T-helper 17 cell (primary cell): ENCODE data around the gene COL9A2. TPM values are rescaled to one million over a fixed set of nuclear protein-coding genes. Genes with fewer than 3 reads are reported as not detected.
A peak's percentile ranks its signal among the peaks of the same experiment; 100 is the strongest.

Experiments
- ATAC-seq: fragments of 150-1000 bp; cut with Tn5 transposase; 2 replicates; pipeline ENCODE4 v1.10.0; 2021; ENCODE audit warnings: mild to moderate bottlenecking, moderate library complexity
- DNase-seq, 3 donors: peaks; one replicate each; pipeline versions ENCODE4 v3.0.0 to v3.0.0-alpha.2; 2020 to 2021
- H3K9me3 ChIP-seq: one replicate; pipeline ENCODE4 v1.7.0; 2013; ENCODE audit warnings: low read length, mild to moderate bottlenecking; ENCODE audit not compliant: control insufficient read depth, poor library complexity, severe bottlenecking
- H3K27ac Mint-ChIP-seq: one replicate; pipeline ENCODE4 v1.8.0; 2022; ENCODE audit warnings: mild to moderate bottlenecking, moderate library complexity, mixed read lengths
- H3K27me3 Mint-ChIP-seq: one replicate; pipeline ENCODE4 v1.8.0; 2022; ENCODE audit warnings: mixed read lengths
- H3K36me3 Mint-ChIP-seq: one replicate; pipeline ENCODE4 v1.8.0; 2022; ENCODE audit warnings: low read depth, mixed read lengths
- H3K4me1 Mint-ChIP-seq: one replicate; pipeline ENCODE4 v1.8.0; 2022; ENCODE audit warnings: mild to moderate bottlenecking, mixed read lengths
- H3K4me3 Mint-ChIP-seq: one replicate; pipeline ENCODE4 v1.8.0; 2022; ENCODE audit warnings: mild to moderate bottlenecking, moderate library complexity, mixed read lengths
- total RNA-seq, 4 donors: library from RNA in 2 of 4; stranded (reverse) in 2 of 4; gene quantifications; one replicate each; pipeline ENCODE4 v1.2.3 and lab custom pipeline; 2022 to 2026

The COL9A2 gene
- total RNA-seq, 2 donors from 2014 or later, result 2.6 to 4.3 TPM

DNA sequence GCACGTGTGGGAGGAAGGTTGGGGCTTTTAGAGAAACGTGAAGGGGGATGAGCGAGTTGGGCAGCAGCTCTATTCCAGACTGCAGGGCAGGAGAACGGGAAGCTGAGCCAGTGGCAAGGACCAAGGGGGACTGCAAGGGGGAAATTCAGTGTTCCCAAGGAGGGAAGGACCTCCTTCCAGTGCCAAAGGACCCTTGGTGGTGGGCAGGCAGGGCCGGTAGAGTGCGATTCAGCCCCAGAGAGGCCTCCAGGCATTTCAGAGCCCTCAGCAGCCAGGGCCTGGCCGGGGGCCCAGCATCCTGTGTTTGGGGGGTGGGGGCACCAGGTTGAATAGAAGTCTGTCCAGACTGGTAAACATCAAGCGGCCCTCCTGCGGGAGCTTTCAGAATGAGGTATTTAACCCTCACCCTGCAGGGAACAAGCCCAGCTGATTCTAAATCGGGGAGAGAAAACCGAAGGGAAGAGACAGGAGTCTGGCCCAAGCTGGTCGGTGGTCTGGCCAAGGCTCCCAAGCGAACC, 2.3 kb downstream of the COL9A2 start:
- Mint-ChIP-seq H3K4me1 (peaks cover 40% of the 10 kb centered on the region), H3K27ac (peak overlapping the region; percentile 82), H3K27me3 (peaks cover 18% of the 10 kb centered on the region), H3K4me3 (peak overlapping the region; percentile 89), H3K36me3 (peaks cover 8% of the 10 kb centered on the region)
- DNase-seq (no peak), ATAC-seq (no peak)
- no peaks in the 10 kb centered on the region for H3K9me3 ChIP-seq

DNA sequence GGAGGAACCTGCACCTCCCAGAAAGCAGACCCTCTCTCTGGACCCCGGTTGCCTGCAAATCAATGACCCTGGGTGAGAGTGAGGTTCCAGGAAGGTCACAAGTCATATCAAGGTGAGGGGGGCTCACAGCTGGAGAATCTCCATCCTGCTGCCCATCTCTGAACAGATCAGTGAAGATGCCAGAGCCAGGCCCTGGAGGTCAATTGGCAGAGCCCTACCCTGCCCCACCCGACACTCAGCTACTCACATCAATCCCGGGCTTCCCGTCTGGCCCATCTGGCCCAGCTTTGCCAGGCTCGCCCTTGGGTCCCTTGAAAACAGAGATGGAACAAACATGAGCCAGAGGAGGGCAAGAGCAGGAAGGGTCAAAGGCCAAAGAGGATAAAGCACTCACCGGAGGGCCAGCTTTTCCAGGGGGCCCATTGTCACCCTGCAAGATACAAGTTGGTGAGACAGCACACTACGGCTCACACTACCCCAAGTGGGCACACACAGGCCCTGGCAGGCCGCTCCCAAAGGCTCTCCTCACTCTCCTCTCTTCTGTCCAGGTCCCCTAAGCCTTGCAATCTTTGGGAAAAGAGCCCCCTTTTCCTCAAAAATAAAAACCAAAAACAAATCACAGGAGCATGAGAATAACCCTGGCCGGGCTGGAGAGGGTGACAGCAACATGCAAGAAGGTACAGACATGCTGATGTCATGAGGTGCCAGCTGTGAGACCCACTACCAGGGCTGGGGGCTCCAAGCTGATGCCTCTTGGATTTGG, 2.9 kb downstream of the COL9A2 start:
- H3K9me3 ChIP-seq, result no peaks in the 10 kb centered on the region
- Mint-ChIP-seq H3K4me3 (no peak overlapping the region), H3K27ac (peak overlapping the region; percentile 27), H3K36me3 (peaks cover 8% of the 10 kb centered on the region), H3K4me1 (peaks cover 40% of the 10 kb centered on the region), H3K27me3 (peaks cover 17% of the 10 kb centered on the region)
- ATAC-seq (no peak), DNase-seq (no peak)

DNA sequence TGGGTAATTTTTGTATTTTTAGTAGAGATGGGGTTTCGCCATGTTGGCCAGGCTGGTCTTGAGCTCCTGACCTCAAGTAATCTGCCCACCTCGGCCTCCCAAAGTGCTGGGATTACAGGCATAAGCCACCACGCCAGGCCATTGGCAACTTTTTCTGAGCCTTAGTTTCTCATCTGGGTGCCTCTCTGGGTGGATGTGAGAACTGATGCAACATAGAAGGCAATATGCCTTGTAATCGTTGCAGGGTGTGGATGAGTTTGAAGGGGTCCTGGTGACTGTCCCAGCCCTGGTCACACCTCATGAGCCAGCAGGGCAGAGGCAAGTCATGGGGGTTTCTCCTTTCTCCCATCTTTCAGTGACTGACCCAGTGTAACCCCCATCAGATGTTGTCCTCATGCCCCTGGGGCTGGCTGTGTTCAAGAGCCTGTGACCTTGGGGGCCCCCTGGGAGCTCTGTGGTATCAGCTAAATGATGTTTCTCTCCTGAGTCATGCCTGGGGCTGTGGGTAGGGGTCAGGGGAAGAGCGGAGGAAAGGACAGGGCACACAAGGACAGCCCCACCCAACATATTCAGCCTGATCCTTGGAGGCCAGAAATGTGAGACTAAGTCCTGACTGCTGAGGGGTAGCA, 3.6 kb downstream of the COL9A2 start:
- peaks cover 5% of the 10 kb centered on the region for H3K36me3 Mint-ChIP-seq
- peaks cover 10% of the 10 kb centered on the region for H3K27me3 Mint-ChIP-seq
- no peak overlapping the region for H3K4me3 Mint-ChIP-seq
- no peaks in the 10 kb centered on the region for H3K9me3 ChIP-seq
- DNase-seq (no peak), ATAC-seq (no peak)
- H3K27ac Mint-ChIP-seq, result peak overlapping the region; percentile 87
- H3K4me1 Mint-ChIP-seq, result peaks cover 34% of the 10 kb centered on the region

DNA sequence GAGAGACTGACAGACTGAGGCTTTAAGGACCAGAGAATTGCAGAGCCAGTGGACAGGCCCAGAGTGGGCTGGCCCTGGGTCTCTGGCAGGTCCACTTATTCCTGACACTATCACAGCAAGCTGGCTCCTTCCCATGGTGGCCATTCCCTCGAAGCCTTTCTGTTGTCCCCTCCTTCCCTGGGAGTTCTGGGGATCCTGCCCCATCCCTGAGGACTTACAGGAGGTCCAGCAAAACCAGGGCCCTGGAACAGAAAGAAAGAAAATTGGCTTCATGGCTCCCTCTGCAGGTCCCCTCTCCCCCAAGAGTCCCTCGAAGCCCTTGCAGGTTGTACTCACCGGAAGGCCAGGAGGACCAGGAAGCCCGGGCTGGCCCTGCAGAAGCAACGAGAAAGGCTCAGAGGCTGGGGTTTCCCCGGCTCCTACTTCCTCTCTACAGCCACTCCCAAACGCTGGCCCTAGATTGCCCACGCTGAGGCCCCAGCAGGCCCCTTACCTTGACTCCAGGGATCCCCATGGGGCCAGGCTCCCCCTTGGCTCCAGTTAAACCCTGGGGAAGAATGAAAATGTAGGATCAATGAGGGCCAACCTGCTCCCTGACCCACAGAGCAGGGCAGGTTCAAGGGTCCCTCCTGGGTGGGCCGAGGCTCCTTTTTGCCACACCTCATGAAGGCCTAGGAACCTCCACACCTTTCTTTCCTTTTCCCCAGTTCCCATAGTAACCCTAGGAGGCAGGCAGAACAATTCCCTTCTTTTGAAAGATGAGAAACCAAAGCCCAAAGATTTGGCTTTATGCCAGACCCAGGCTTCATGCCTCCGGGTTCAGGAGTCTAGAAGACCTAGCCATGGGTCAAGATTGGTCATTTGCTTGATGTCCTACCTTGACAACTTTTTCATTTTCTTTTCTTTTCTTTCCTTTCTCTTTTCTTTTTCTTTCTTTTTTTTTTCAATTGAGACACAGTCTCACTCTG, 4.6 kb downstream of the COL9A2 start:
- peak overlapping the region; percentile 87 for H3K27ac Mint-ChIP-seq
- ATAC-seq (no peak), DNase-seq (no peak)
- H3K4me1 Mint-ChIP-seq, result peaks cover 29% of the 10 kb centered on the region
- H3K36me3 Mint-ChIP-seq, result peaks cover 2% of the 10 kb centered on the region
- H3K27me3 Mint-ChIP-seq, result peaks cover 2% of the 10 kb centered on the region
- no peak overlapping the region for H3K4me3 Mint-ChIP-seq
- H3K9me3 ChIP-seq, result no peaks in the 10 kb centered on the region

DNA sequence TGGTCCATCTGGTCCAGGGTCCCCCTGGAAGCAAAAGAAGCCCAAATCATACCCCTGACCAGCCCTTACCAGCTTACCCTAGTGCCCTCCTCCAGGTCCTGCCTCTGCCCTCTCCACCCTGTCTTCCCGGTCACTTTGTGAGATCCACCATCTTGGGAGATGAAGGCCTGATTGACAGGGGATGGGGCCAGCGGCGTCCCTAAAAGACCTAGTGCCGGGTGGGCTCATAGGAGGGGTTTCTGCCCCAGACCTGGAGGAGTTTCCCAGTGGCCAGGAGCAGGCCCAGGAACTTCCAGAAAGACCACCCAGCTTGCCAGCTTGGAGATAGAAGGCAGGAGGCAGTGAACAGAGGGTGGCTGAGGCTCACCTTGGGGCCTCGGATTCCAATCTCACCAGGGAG, 5.4 kb downstream of the COL9A2 start:
- peak overlapping the region; percentile 36 for H3K4me3 Mint-ChIP-seq
- peak overlapping the region; percentile 29 for H3K27ac Mint-ChIP-seq
- H3K27me3 Mint-ChIP-seq, result no peaks in the 10 kb centered on the region
- ATAC-seq, result no peak
- no peaks in the 10 kb centered on the region for H3K36me3 Mint-ChIP-seq
- H3K4me1 Mint-ChIP-seq, result peaks cover 26% of the 10 kb centered on the region
- H3K9me3 ChIP-seq, result no peaks in the 10 kb centered on the region
- no peak for DNase-seq

DNA sequence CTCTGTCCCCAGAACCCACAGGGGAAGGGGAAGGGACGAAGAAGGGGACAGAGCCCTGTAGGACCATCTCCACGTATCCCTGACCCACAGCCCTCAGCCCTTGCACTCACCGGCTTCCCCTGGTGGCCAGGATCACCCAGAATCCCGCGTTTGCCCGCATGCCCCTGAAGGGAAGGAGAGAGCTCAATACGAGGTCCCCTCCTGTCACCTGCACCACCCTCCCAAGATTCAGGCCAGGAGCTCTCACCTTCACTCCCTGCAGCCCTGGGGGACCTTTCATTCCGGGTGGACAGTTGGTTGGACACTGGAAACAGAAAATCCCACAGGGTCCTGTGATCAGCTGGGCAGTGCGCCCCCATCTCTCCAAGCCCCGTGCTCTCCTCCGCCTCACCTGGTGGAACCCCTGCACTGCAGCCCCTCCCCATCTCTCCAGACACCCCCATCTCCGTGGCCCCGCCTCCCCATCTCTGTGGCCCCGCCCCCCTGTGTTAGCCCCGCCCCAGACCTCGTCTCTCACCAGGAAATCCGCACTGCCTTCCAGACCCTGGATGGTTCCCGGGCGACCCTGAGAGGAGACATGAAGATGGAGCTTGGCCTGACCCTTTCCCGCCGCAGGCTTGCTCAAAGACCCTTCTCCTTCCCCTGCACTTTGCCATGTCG, 6.0 kb downstream of the COL9A2 start:
- H3K27ac Mint-ChIP-seq, result peak overlapping the region; percentile 29
- no peaks in the 10 kb centered on the region for H3K9me3 ChIP-seq
- DNase-seq, result no peak
- no peak overlapping the region for H3K4me3 Mint-ChIP-seq
- no peaks in the 10 kb centered on the region for H3K27me3 Mint-ChIP-seq
- ATAC-seq, result no peak
- no peaks in the 10 kb centered on the region for H3K36me3 Mint-ChIP-seq
- H3K4me1 Mint-ChIP-seq, result peaks cover 24% of the 10 kb centered on the region

DNA sequence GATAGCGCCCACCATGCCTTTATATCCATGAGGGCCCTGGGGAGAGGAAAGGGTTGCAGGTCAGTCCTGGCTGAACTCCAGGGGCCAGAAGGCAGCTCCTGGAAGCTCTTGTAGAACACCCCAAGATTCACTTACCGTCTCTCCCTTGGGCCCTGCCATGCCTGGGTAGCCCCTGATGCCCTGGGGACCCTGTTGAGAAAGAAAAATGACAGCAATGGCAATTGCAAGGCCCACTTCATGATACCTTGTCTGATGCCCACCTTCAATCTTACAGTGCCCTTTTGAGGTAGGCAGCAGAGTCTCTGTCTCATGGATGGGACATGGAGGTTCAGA, 7.0 kb downstream of the COL9A2 start:
- peaks cover 18% of the 10 kb centered on the region for H3K4me1 Mint-ChIP-seq
- H3K27me3 Mint-ChIP-seq, result no peaks in the 10 kb centered on the region
- H3K36me3 Mint-ChIP-seq, result no peaks in the 10 kb centered on the region
- ATAC-seq (no peak), DNase-seq (no peak)
- H3K9me3 ChIP-seq, result no peaks in the 10 kb centered on the region
- no peak overlapping the region for H3K27ac Mint-ChIP-seq
- H3K4me3 Mint-ChIP-seq, result no peak overlapping the region

DNA sequence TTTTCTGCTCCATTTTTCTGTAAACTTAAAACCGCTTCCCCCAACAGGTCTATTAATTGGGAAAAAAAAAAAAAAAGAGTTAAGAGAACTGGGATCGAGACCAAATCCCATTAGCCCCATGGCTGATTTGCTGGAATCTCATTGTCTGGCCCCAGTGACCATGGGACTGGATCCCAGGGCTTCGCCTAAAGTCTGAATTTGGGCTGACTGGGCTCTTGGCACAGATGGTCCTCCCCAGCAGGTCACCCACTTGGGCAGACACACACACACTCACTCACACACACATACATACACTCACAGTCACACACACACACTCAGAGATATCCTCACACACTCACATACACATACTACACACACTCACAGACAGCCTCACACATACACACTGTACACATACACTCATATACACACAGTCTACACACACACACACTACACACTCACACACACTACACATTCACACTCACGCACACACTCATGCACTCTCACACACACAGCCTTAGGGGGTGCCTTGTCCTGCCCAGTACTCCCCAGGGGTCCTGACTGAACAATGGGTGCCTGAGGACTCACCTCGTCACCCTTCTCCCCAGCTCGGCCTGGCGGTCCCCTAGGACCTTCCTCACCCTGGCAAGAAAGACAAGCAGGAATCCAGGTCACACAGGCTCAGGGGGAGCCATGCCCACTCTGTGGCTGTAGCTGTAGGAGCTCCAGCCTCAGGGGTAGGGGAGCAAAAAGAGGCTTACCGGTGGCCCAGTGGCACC, 7.5 kb downstream of the COL9A2 start:
- Mint-ChIP-seq H3K36me3 (no peaks in the 10 kb centered on the region), H3K4me1 (peaks cover 17% of the 10 kb centered on the region), H3K27ac (no peak overlapping the region), H3K27me3 (no peaks in the 10 kb centered on the region), H3K4me3 (no peak overlapping the region)
- no peaks in the 10 kb centered on the region for H3K9me3 ChIP-seq
- ATAC-seq (no peak), DNase-seq (no peak)

DNA sequence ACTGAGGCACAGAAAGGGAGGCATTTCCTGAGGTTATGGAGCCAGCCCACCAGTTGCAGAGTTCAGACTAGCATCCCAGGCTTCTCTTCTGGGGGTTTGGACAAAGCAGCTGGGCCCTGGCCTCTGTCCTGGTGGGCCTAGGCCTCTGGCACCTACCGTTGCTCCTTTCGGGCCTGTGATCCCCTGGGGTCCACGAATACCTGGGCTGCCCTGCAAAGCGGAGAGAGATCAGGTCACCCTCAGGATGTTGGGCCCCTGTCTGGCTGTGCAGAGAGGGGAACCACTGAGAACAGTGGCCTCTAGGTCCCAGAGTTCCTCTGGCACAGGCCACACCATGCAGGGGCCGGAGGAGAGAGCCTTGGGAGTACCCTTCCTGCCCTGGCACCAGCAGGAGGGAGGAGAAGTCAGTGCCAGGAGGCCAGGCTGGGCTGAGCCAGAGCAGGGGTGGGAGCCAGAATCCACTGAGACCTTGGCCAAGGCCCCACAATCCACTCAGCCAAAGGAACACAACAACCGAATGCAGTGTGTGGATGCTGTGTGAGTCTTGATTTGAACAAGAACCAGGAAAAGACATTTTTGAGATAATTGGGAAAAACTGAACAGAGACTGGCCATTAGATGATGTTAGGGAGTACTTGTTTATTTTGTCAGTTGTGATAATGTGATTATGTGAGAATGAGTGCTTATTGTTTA, 8.9 kb downstream of the COL9A2 start:
- Mint-ChIP-seq H3K4me3 (no peak overlapping the region), H3K36me3 (no peaks in the 10 kb centered on the region), H3K27ac (no peak overlapping the region), H3K4me1 (peaks cover 16% of the 10 kb centered on the region), H3K27me3 (no peaks in the 10 kb centered on the region)
- H3K9me3 ChIP-seq, result no peaks in the 10 kb centered on the region
- no peak for DNase-seq
- no peak for ATAC-seq

DNA sequence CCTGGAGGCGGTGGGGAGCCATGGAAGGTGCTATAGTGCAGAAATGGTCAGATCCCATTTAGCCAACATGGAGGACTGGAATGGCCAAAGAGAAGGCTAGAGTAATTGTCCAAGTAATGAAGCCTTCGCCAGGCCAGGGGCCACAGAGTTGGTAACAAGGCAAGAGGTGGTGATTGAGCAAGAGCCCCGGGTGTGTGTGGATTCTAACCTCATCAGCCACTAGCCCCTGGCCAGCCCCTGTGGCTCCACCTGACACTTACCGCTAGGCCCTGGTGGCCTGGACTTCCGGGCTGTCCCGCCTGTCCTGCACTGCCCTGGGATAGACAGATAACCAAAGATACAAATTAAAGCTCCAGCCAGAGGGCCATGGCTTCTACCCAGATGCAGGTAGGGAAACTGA, 9.9 kb downstream of the COL9A2 start:
- Mint-ChIP-seq H3K4me3 (no peak overlapping the region), H3K27ac (no peak overlapping the region), H3K4me1 (peaks cover 8% of the 10 kb centered on the region), H3K36me3 (no peaks in the 10 kb centered on the region), H3K27me3 (no peaks in the 10 kb centered on the region)
- H3K9me3 ChIP-seq, result no peaks in the 10 kb centered on the region
- DNase-seq, result no peak
- ATAC-seq, result no peak

DNA sequence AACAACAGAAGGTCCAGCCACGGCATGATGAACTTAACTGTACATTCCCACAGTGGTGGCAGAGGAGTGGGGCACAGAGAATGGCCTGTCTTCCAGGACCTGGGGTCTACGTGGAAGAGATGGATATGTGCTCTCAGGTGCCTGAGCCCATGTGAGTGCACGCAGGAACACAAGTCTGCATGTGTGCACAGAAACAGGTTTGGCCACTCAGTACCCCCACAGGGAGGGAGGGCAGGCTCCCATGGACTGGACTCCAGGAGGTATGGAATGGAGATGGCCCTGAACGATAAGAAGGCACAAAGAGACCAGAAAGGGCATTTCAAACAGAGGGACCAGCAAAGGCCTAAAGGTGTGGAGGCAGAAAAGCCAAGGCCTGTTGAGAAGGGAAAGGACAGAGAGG, 10.8 kb downstream of the COL9A2 start:
- no peak for DNase-seq
- Mint-ChIP-seq H3K4me1 (peaks cover 6% of the 10 kb centered on the region), H3K27me3 (no peaks in the 10 kb centered on the region), H3K4me3 (no peak overlapping the region), H3K27ac (no peak overlapping the region), H3K36me3 (no peaks in the 10 kb centered on the region)
- no peaks in the 10 kb centered on the region for H3K9me3 ChIP-seq
- ATAC-seq, result no peak

DNA sequence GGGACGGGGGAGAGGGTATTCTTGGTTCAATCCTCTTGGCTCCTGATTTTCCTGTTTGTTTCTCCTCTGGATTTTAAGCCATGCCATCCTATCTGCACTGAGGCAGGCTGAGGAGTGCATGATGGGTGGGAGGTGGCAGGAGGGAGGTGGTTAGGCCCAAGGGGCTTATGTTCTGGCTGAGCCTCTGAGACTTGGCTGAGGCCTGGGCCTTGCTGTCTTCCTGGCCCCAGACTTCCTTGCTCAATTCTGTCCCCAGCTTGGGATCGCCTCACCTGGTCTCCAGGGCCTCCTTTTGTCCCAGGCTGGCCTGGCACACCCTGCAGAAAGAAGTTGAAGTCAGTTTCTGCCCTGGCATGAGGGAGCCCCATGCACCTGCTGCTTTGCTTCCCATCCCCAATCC, 11.2 kb downstream of the COL9A2 start:
- no peak for ATAC-seq
- H3K9me3 ChIP-seq, result no peaks in the 10 kb centered on the region
- no peak overlapping the region for H3K4me3 Mint-ChIP-seq
- H3K27me3 Mint-ChIP-seq, result no peaks in the 10 kb centered on the region
- no peak for DNase-seq
- no peaks in the 10 kb centered on the region for H3K36me3 Mint-ChIP-seq
- peaks cover 6% of the 10 kb centered on the region for H3K4me1 Mint-ChIP-seq
- H3K27ac Mint-ChIP-seq, result no peak overlapping the region
